MM.1S (cell line): ENCODE data around the gene CEACAM6.

ENCODE experiments used
- DNase-seq: peaks from one replicate; pipeline ENCODE4 v3.0.0-alpha.2; 2015
- H2AFZ ChIP-seq: fragments of 300-600 bp; sonication (generic); 2 replicates; pipeline ENCODE4 v1.6.0; 2016; ENCODE audit warnings: antibody characterized with exemption, low read length
- H3F3A ChIP-seq: fragments of 300-600 bp; sonication (generic); 2 replicates; pipeline ENCODE4 v1.6.1; 2016; ENCODE audit warnings: mild to moderate bottlenecking, antibody characterized with exemption, low read length, moderate library complexity, mixed read lengths; ENCODE audit not compliant: insufficient read depth
- H3K27ac ChIP-seq: fragments of 300-600 bp; sonication (generic); 2 replicates; pipeline ENCODE4 v1.5.1; 2016; ENCODE audit warnings: mild to moderate bottlenecking, low read length
- H3K27me3 ChIP-seq: fragments of 300-600 bp; sonication (generic); replicated peaks from 2 replicates; pipeline ENCODE4 v1.6.0; 2016; ENCODE audit warnings: low read length; ENCODE audit not compliant: insufficient read depth
- H3K36me3 ChIP-seq: fragments of 300-600 bp; sonication (generic); replicated peaks from 2 replicates; pipeline ENCODE4 v1.6.1; 2016; ENCODE audit warnings: mild to moderate bottlenecking, low read length, mixed read lengths; ENCODE audit not compliant: insufficient read depth
- H3K4me1 ChIP-seq: fragments of 300-600 bp; sonication (generic); 2 replicates; pipeline ENCODE4 v1.6.1; 2016; ENCODE audit warnings: low read length, mixed read lengths
- H3K4me2 ChIP-seq: fragments of 300-600 bp; sonication (generic); 2 replicates; pipeline ENCODE4 v1.6.0; 2016; ENCODE audit warnings: low read depth, low read length
- H3K4me3 ChIP-seq: fragments of 300-600 bp; sonication (generic); 2 replicates; pipeline ENCODE4 v1.5.1; 2016; ENCODE audit warnings: low read length, mixed read lengths
- H3K79me2 ChIP-seq: fragments of 300-600 bp; sonication (generic); 2 replicates; pipeline ENCODE4 v1.6.1; 2016; ENCODE audit warnings: mixed run types, low read length, mixed read lengths
- H3K9ac ChIP-seq: fragments of 300-600 bp; sonication (generic); 2 replicates; pipeline ENCODE4 v1.6.1; 2016; ENCODE audit warnings: low read length, mixed read lengths
- H3K9me2 ChIP-seq: fragments of 300-600 bp; sonication (generic); replicated peaks from 2 replicates; pipeline ENCODE4 v1.6.1; 2016; ENCODE audit warnings: mild to moderate bottlenecking, low read length, mixed read lengths; ENCODE audit not compliant: insufficient read depth
- H3K9me3 ChIP-seq: fragments of 300-600 bp; sonication (generic); replicated peaks from 2 replicates; pipeline ENCODE4 v1.6.1; 2016; ENCODE audit warnings: mild to moderate bottlenecking, low read length, mixed read lengths; ENCODE audit not compliant: insufficient read depth
- H4K20me1 ChIP-seq: fragments of 300-600 bp; sonication (generic); 2 replicates; pipeline ENCODE4 v1.6.1; 2016; ENCODE audit warnings: mild to moderate bottlenecking, low read length, moderate library complexity, mixed read lengths; ENCODE audit not compliant: insufficient read depth
- EZH2 ChIP-seq: fragments of 300-600 bp; sonication (generic); optimal IDR thresholded peaks from 2 replicates; pipeline ENCODE3; 2017; ENCODE audit warnings: low read depth, mild to moderate bottlenecking, antibody characterized with exemption, low read length, mixed read lengths
- EZH2phosphoT487 ChIP-seq: fragments of 300-600 bp; sonication (generic); IDR thresholded peaks from 2 replicates; pipeline ENCODE4 v1.6.1; 2018; ENCODE audit warnings: antibody characterized with exemption, low read length
- TF ChIP-seq, protein P1 (sequence below): fragments of 300-600 bp; sonication (generic); IDR thresholded peaks from 2 replicates; pipeline ENCODE4 v1.5.1; 2016; ENCODE audit warnings: antibody characterized with exemption, low read length, mixed read lengths

Gene CEACAM6

DNA sequence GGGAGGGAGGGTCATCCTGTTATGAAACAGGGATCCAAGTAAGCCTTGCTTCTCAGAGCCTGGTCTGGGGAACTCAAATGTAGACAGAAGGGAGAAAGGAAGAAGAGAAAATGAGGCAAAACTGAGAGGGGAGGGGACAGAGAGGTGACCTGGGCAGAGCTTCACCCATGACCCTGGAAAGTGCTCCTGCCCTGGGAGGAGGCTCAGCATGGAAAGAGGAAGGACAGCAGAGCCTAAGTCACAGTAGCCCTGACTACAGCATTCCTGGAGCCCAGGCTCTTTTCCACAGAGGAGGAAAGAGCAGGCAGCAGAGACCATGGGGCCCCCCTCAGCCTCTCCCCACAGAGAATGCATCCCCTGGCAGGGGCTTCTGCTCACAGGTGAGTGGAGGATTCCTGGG lies 41.0 kb downstream of the CEACAM6 start, which contains the start of gene CEACAM3:
Gene CEACAM3 (plus strand): TSS at position 226 of the 400 bp plus-strand sequence. CDS start 91 bp downstream, at position 317.
- Histone ChIP-seq H4K20me1 (no peaks in the 10 kb centered on the region), H3F3A (no peaks in the 10 kb centered on the region), H3K27me3 (peaks cover 89% of the 10 kb centered on the region), H3K9ac (no peak within 1 kb of the TSS), H3K36me3 (no peaks in the 10 kb centered on the region), H3K4me1 (no peaks in the 10 kb centered on the region), H3K9me3 (no peaks in the 10 kb centered on the region), H3K4me3 (no peak within 1 kb of the TSS), H3K79me2 (no peaks in the 10 kb centered on the region), H2AFZ (no peak within 1 kb of the TSS), H3K27ac (no peak within 1 kb of the TSS), H3K9me2 (no peaks in the 10 kb centered on the region), H3K4me2 (no peak within 1 kb of the TSS)
- TF ChIP-seq EZH2phosphoT487 (no peak), EZH2 (no peak)
- TF ChIP-seq, protein P1, sequence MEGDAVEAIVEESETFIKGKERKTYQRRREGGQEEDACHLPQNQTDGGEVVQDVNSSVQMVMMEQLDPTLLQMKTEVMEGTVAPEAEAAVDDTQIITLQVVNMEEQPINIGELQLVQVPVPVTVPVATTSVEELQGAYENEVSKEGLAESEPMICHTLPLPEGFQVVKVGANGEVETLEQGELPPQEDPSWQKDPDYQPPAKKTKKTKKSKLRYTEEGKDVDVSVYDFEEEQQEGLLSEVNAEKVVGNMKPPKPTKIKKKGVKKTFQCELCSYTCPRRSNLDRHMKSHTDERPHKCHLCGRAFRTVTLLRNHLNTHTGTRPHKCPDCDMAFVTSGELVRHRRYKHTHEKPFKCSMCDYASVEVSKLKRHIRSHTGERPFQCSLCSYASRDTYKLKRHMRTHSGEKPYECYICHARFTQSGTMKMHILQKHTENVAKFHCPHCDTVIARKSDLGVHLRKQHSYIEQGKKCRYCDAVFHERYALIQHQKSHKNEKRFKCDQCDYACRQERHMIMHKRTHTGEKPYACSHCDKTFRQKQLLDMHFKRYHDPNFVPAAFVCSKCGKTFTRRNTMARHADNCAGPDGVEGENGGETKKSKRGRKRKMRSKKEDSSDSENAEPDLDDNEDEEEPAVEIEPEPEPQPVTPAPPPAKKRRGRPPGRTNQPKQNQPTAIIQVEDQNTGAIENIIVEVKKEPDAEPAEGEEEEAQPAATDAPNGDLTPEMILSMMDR, result no peak
- no peak for DNase-seq

- H3F3A ChIP-seq, result no peaks in the 10 kb centered on the region
- TF ChIP-seq, protein P1, result no peak
- TF ChIP-seq EZH2phosphoT487, result no peak
- TF ChIP-seq EZH2, result no peak
- peaks cover 89% of the 10 kb centered on the region for H3K27me3 ChIP-seq
- DNase-seq, result no peak
- no peak overlapping the region for H3K9ac ChIP-seq
- no peaks in the 10 kb centered on the region for H3K36me3 ChIP-seq
- no peak overlapping the region for H3K4me3 ChIP-seq
- no peaks in the 10 kb centered on the region for H3K79me2 ChIP-seq
- H2AFZ ChIP-seq, result no peak overlapping the region
- no peaks in the 10 kb centered on the region for H4K20me1 ChIP-seq
- no peaks in the 10 kb centered on the region for H3K9me3 ChIP-seq
- H3K27ac ChIP-seq, result no peak overlapping the region
- no peak overlapping the region for H3K4me2 ChIP-seq
- H3K4me1 ChIP-seq, result no peaks in the 10 kb centered on the region
- no peaks in the 10 kb centered on the region for H3K9me2 ChIP-seq
Observed at GRCh38 chr19:41796901-41797300, 41.6 kb downstream of the CEACAM6 start.

GRCh38 chr19:41799444-41800000 lies 44.2 kb downstream of the CEACAM6 start:
- Histone ChIP-seq H3K9ac (no peak overlapping the region), H3K79me2 (no peaks in the 10 kb centered on the region), H3K27ac (no peak overlapping the region), H3K27me3 (peaks cover 87% of the 10 kb centered on the region), H3K4me2 (no peak overlapping the region), H2AFZ (no peak overlapping the region), H3K4me1 (no peaks in the 10 kb centered on the region), H3K36me3 (no peaks in the 10 kb centered on the region), H3K4me3 (no peak overlapping the region), H3F3A (no peaks in the 10 kb centered on the region), H3K9me3 (no peaks in the 10 kb centered on the region), H3K9me2 (no peaks in the 10 kb centered on the region), H4K20me1 (no peaks in the 10 kb centered on the region)
- no peak for TF ChIP-seq EZH2
- no peak for TF ChIP-seq EZH2phosphoT487
- TF ChIP-seq, protein P1, result no peak
- DNase-seq, result no peak
